AG09309 (cell line): ENCODE measurements around the gene FOXA1.

Source experiments
- DNase-seq: peaks from one replicate; pipeline ENCODE4 v3.0.0-alpha.2; 2010; ENCODE audit warnings: low read depth
- H3K4me3 ChIP-seq: 2 replicates; pipeline ENCODE4 v1.5.1; 2011; ENCODE audit warnings: mild to moderate bottlenecking, low read depth, low read length, moderate library complexity; ENCODE audit not compliant: control insufficient read depth
- TF ChIP-seq, protein P1 (sequence below): IDR thresholded peaks from 2 replicates; pipeline ENCODE4 v1.5.1; 2011; ENCODE audit warnings: mild to moderate bottlenecking, low read depth, low read length, inconsistent platforms; ENCODE audit not compliant: insufficient read depth, control insufficient read depth; ENCODE audit errors: missing control alignments

Gene FOXA1

DNA sequence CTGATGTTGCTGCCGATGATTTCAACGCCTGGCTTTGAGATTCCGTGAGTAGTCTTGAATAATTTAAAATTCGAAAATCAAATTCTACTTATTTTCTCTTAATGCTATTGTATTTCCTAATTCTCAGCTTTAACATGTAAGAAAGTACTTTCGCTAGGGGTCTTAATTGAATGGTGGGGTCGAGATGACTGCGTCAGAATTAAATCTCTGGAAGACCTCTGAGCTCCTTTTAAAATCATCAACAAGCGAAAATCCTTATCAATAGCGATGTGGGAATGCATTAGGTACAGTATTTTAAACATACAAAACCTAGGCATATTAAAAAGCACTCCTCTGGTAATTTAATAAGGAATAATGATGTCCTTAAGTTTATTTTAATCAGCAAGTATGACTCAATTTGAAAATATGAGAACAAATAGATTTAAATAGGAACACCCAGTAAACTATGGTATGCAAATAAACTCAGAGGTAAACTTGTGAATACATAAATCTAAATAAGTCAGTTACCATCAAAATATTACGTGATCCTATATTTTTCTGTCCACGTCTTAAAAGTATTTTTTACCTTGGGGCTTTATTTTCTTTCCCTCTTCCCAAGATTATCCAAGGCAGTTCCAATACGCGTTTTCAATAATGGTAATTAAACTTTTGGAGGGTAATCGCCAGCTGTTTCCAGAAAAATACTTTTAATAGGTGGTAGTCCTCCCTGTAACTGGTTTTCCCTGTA lies 1.4 kb downstream of the FOXA1 start:
- H3K4me3 ChIP-seq: no peak overlapping the region; the same call in 1 of the 2 replicates
- TF ChIP-seq, protein P1, sequence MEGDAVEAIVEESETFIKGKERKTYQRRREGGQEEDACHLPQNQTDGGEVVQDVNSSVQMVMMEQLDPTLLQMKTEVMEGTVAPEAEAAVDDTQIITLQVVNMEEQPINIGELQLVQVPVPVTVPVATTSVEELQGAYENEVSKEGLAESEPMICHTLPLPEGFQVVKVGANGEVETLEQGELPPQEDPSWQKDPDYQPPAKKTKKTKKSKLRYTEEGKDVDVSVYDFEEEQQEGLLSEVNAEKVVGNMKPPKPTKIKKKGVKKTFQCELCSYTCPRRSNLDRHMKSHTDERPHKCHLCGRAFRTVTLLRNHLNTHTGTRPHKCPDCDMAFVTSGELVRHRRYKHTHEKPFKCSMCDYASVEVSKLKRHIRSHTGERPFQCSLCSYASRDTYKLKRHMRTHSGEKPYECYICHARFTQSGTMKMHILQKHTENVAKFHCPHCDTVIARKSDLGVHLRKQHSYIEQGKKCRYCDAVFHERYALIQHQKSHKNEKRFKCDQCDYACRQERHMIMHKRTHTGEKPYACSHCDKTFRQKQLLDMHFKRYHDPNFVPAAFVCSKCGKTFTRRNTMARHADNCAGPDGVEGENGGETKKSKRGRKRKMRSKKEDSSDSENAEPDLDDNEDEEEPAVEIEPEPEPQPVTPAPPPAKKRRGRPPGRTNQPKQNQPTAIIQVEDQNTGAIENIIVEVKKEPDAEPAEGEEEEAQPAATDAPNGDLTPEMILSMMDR: no peak
- no peak for DNase-seq

DNA sequence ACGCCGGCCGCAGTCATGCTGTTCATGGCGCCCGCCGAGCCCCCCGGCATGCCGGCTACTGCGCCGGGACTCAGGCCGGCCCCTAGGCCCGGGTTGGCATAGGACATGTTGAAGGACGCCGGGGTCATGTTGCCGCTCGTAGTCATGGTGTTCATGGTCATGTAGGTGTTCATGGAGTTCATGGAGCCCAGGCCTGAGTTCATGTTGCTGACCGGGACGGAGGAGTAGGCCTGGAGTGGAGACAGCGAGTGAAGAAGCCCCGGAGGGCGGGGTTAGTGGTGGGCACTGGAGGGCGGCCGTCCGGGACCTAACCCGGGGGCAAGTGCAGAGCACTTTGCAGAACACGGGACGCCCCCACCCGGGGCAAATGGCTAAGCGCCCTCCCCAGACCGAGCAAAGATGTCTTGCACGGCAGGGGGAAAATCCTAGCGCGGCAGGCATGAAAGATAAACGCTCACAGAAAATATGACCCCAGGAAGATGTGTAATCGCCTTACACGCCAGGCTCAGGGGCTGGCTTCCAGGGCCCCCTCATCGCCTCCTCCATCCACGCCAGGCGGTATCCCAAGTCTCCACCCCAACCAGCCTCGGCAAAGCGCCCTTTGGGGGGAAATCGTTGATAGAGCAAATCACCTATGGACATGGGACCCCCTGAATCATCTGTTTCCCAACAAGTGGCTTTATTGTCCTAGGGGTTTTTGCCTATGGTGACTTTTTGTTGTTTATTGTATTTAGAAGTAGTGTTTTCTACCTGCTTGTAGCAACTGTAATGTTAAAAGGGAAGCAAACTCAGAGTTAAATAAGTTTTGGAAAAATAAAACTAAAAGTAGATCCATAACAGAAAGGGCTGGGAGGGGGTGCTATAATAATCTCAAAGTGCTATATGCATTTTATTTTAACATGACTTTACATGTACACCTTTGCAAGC lies 2.3 kb downstream of the FOXA1 start:
- TF ChIP-seq, protein P1: no peak
- no peak for DNase-seq
- H3K4me3 ChIP-seq: no peak overlapping the region

DNA sequence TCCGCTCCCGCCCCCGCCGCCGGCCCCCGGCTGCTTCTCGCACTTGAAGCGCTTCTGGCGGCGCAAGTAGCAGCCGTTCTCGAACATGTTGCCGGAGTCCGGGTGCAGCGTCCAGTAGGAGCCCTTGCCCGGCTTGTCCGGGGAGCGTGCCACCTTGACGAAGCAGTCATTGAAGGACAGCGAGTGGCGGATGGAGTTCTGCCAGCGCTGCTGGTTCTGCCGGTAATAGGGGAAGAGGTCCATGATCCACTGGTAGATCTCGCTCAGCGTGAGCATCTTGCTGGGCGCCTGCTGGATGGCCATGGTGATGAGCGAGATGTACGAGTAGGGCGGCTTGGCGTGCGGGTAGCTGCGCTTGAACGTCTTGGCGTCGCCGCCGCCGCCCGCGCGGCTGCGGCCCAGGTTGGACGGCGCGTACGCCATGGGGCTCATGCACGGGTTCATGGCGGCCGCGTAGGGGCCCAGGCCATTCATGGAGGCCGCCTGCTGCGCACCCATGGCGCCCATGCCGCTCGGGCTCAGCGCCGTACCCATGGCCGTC lies 3.0 kb downstream of the FOXA1 start:
- TF ChIP-seq, protein P1: no peak
- no peak overlapping the region for H3K4me3 ChIP-seq
- no peak for DNase-seq

DNA sequence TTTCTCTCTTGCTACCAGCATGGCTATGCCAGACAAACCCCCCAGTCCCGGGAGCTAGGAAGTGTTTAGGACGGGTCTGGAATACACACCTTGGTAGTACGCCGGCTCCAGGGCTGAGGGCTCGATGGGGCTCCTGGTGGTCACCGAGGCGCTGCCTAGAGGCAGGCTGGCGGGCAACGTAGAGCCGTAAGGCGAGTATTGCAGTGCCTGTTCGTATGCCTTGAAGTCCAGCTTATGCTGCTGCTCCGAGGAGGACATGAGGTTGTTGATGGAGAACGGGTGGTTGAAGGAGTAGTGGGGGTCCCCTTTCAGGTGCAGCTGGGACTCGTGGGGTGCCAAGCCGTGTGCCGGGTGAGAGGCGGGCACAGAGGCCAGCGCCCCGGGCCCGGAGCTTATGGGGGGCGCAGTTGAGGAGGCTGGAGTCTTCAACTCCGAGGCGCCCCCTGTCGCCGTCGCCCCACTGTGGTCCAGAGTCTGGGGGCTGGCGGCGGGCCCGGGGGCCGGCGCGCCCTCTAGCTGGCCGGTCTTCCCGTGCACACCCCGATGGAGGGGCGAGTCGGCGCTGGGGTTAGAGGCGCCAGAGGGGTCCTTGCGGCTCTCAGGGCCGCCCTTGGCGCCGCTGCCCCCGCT lies 3.6 kb downstream of the FOXA1 start:
- H3K4me3 ChIP-seq: no peak overlapping the region
- DNase-seq: no peak
- TF ChIP-seq, protein P1: no peak

DNA sequence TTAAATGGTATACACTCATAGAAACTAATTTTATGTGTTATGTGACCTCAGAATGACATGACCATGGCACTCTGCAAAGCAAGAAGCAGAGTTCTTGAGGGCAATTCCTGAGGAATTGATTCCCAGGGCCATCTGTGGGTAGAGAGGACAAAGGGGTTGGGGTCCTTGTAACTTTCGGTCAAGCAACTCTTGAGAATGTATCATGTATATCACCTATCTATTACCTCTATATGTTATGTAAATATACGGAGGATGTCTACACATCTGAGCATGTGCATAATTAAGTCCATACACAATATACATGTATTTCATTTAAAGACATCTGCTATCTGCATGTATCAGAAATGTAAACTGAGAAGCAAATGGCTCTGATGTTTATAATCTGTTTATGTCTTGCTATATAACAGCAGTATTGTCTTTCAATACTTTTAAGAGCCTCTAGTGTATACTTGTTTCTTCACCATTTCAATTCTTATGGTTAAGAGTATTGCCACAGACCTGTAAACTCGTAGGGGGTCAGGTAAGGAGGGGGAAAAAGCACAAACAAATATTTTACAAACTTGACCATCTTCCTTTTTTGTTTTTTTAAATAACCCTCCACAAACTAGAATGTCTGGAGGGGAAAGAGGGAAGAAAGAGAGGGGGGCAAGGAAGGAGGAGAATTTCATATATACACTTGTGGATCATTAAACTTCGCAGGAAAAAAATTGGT lies 4.5 kb downstream of the FOXA1 start:
- H3K4me3 ChIP-seq: no peak overlapping the region
- TF ChIP-seq, protein P1: no peak

More for the DNA sequence above, 4.5 kb downstream of the FOXA1 start:
- no peak for DNase-seq
